HT1080 (cell line): ENCODE measurements around the gene GID8. TPM values are rescaled to one million over a fixed set of nuclear protein-coding genes. Genes with fewer than 3 reads are reported as not detected.

ENCODE experiments used
- DNase-seq: peaks from one replicate; pipeline ENCODE4 v3.0.0-alpha.2; 2015; ENCODE audit warnings: low read depth
- total RNA-seq: library from RNA; depleted of rRNA; stranded (reverse); fragments of >200 nt; shearing (Covaris generic); gene quantifications from 2 replicates; pipeline ENCODE4 v1.2.3, GENCODE V29; 2014; rRNA removed

GID8 gene
- total RNA-seq, 1 experiment from 2014 or later: 29.2 TPM

DNA sequence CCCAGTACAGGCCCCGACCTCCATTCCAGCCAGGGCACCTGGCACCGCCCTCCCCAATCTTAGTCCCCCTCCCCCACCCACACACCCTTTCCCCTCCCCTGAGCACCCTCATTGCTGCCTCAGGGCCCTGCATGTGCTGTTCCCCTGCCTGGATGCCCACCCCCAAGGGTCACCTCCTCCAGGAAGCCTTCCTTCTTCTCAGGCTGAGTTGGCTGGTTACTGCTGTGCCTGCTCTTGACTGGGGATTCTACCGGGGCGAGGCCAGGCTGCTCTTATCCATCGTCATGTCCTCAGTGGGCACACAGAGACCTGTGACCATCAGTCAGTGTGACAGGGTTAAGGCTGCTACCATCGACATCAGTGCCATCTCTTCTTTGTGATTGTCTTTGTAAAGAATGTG, 45.3 kb downstream of the GID8 start:
- no peak for DNase-seq

DNA sequence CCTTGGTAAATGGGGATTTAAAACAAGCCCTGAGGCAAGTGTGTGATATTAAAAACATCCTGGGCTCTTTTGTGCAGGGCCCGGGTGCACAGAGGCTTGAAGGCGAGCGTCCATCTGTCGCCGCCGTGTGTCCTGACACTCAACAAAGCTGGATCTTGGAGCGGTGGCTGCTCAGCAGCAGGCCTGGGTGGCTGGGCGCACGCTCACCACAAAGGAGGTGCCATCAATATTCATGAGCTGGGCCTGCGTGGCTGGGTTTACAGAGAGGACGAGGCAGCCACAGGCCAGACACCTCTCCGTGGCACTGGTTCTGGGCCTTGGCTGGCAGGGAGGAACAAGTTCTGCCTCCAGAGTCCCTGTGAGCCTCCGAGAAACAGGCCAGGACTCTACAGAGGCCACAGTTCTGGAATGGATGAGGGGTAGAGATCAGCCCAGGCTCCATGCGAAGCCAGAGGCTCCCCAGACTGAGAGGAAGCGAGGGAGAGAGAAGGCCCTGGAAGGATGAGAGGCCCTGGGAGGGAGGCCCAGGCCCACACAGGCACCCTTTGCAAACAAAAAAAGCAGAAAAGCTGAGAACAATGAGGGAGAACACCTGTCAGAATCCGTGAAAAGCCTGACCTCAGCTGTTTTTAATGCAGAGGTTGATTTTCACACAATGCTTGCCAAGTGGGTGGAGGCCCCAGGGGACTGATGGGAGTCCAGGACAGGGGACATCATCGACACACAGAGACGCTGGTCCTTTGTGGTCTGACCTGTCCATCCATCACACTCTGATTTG, 46.9 kb downstream of the GID8 start:
- DNase-seq: no peak

DNA sequence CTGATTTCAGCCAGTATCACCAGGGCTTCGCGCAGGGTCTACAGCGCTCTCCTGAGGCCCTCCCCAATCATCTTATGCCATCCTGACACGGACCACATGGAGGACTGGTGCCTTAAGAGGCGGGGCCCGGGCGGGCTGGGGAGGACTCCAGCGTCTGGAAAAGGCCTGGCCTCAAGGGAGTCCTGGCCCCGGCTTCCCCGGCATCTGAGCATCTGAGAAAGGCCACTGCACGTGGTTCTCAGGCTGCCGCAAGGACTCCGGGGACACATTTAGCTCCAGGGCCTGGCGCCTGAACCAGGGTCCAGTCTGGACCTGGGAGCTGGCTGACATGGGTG, 47.5 kb downstream of the GID8 start:
- DNase-seq: no peak

DNA sequence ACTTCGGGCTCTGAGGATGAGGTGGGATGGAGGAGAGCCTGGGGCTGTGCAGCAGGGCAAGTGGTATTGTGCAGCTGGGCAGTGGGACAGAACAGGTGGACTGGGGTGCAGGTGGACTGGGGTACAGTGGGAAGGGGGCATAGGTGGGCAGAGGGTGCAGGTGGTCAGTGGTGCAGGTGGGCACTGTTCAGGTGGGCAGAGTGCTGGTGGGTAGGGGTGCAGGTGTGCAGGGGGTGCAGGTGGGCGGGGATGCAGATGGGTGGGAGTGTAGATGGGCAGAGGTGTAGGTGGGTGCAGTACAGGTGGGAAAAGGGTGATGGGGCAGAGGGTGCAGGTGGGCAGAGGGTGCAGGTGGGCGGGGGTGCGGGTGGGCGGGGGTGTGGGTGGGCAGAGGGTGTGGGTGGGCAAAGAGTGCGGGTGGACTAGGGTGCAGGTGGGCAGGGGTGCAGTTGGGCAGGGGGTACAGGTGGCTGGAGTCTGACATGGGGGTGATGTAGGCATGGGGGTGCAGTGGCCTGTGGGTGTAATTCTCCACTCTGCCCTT, 48.4 kb downstream of the GID8 start:
- no peak for DNase-seq

DNA sequence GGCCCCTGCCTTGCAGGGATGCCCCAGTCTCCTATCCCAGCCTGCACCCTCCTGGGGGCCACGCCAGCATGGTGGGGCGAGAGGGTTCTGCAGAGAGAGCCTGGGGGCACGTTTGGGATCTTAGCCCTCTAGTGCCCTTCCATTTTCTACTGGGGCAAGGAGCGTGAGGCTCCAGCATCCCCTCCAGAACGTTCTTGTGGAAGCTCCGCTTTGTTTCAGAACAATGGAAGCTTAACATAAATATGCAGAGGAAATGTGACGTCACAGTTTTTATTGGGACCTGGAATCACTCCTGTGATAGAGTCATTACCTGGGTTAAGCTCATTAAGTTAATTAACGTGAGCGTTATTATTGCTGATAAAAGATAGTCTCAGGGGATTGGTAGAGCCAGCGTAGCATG, 49.2 kb downstream of the GID8 start:
- no peak for DNase-seq

DNA sequence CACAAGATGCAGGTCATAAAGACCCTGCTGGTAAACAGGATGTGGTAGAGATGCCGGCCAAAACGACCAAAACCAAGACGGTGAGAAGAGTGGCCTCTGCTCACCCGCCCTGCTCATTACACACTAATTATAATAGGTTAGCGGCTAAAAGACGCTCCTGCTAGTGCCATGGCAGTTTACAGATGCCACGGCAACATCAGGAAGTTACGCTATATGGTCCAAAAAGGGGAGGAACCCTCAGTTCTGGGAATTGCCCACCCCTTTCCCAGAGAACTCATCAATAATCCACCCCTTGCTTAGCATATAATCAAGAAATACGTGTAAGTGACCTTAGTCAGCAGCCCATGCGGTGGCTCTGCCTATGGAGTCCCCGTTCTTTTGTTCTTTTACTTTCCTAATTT, 51.3 kb downstream of the GID8 start:
- no peak for DNase-seq

DNA sequence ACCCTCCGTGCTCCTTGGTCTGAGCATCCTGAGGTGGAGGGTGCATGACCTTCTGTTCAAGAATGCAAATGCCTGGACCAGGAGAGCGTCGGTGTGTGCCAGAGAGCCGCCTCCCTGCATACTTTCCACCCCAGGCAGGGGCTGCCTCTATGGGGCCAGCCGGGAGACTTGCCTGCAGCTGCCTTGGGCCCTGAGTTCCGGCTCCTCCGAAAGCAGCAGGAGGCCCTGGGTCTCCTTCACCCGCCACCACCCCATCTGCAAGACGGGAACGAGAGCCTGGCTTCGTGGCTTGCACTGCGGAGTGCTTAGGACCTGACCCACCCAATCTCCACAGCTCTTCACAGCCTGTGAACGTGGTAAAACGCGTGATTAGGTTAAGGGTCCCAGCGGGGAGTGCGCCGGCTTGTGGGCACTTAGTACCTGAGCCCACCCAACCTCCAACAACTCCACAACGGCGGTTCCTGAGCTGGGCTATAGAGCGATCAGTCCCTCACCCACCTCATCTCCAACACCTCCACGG, 52.4 kb downstream of the GID8 start:
- no peak for DNase-seq

DNA sequence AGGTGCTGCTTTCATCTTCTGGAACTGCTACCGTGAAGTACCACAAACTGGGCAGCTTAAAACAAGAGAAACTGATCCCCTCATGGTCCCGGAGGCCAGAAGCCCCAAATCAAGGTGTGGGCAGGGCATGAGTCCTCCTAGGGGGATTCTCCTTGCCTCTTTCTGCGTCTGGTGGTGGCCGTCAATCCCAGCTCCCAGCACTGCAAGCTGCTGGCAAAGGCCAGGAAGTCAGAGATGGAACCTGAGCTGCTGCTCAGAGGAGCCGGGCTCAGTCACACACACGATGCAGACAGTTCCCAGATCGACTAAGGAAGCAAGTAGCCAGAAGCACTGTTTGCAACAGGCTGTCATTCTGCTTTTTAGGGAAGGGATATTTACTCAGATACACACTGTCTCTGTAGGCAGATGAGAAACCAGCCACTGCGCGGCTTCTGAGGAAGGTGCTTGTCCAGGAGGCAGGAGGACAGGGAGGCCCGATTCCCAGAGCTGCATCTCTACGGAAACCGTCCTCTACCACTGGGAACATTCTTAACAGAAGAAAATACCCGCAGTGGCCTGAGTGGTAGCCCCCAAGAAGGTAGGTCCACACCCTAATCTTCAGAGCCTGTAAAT, 53.4 kb downstream of the GID8 start:
- no peak for DNase-seq

DNA sequence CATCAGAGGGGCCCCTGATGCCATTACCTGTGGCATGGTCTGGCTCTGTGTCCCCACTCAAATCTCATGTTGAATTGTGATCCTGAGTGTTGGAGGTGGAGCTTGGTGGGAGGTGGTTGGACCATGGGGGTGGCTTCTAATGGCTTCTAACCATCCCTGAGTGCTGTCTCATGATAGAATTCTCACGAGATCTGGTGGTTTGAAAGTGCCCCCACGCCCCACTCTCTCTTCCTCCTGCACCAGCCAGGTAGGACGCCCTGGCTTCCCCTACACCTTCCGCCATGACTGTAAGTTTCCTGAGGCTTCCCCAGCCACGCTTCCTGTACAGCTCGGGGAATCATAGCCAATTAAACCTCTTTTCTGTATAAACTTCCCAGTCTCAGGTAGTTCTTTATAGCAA, 53.9 kb downstream of the GID8 start:
- DNase-seq: no peak

DNA sequence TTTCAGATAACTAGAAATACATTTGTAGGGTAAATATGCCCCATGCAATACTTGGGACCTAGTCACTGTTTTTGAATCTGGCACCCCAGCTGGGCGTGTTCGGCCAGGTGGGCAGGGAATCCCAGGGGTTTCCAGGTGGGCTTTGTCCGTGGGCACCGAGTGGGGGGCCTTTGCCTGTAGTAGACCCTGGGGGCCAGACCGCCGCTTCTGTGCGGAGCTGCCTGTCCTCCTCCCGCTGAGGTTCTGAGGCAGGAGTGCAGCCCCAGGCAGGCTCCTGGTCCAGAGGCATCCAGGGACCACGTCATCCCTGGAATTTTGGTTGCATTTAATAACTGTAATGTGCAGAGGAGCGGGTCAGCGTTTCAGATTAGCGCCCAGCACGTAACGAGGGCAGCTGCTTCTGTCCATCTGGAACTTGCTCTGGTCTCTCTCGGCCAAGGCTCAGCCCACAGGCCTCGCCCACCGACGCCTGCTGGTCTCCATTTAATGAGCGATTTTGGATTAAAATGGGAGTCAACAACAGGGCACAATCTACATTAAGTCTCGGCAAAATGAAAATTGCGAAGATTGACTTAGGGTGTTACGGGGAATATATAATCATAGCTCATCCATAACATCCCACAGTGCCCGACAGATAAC, 56.0 kb downstream of the GID8 start:
- DNase-seq: no peak

DNA sequence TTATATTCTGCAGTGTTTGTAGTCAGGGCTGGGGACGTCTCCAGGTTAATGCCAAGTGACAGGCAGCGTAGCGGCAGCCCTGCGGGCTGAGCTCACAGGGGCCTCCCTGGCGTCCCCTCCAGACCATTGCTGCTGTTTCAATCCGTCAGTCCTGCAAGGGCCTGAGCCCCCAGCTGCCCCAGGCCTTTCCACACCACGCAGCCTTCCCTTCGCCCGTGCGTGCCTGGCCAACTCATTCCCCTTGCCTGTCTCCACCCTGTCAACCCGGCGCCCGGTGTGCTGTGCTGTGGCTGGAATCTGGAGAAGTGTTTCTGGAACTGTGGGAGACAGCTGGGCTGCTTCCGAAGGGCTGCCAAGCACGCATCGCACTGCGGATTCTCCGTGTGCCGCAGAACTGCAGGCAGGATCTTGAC, 56.9 kb downstream of the GID8 start:
- DNase-seq: no peak

DNA sequence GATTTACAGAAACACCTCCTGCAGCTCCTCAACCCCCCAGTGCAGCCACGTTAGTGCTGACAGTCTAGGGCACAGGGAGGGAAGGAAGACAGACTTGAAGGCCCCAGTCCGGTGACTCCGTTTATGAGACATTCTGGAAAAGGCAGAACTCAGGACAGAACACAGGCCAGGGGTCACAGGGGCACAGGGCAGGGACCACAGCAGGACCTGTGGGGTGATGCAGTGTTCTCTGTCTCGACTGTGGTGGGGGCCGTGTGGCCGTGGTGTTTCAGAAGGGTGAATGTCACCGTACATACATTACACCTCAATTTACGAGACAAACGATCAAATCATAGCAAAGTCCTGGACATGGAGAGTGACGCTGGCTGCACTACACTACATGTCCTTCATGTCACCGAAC, 57.5 kb downstream of the GID8 start:
- DNase-seq: no peak

DNA sequence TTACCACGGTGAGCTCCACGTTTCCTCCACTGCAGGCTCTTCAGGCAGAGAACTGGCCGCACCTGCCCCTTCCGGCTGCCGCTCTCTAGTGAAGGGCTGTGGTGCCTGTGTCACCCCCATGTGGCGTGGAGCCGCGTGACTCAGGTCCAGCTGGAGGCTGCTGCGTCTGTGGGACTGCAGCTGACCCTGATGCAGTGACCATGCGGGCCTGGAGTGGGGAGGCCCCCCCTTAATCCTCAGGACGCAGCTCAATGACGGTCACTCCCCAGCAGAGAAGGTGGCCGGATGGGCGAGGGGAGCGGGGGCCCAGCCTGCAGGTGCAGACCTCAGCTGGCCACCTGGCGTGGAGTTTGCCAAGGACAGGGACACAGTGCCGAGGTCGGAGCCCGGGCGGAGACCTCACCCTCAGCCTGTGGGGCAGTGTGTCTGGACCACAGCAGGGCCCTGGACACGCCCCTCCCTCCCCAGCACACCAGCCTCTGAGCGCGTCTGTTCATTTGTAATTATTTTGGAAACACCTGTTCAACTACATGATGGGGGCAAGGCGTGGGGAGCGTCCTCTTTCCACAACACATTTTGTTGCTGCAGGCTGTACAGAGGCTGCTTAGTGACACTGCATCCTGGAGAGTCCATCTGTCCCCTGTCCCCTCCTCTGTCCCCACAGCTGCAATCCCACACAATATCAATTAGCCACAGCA, 58.1 kb downstream of the GID8 start:
- DNase-seq: no peak

DNA sequence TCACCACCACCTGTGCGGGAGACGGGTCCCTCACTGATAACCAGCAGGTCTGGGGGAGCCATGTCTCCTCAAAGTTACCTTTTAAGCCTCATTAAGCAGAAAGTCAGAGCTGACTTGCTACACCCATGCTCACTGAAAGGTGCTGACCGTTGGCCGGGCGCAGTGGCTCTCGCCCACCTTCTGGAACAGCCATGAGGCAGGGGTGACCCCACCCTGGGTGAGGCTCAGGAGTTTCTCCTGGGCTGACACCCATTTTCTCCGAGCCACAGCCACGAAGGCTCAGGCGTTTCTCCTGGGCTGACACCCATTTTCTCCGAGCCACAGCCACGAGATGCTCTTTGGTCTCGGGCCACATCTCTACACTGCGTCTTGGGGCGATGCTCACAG, 58.6 kb downstream of the GID8 start:
- no peak for DNase-seq

DNA sequence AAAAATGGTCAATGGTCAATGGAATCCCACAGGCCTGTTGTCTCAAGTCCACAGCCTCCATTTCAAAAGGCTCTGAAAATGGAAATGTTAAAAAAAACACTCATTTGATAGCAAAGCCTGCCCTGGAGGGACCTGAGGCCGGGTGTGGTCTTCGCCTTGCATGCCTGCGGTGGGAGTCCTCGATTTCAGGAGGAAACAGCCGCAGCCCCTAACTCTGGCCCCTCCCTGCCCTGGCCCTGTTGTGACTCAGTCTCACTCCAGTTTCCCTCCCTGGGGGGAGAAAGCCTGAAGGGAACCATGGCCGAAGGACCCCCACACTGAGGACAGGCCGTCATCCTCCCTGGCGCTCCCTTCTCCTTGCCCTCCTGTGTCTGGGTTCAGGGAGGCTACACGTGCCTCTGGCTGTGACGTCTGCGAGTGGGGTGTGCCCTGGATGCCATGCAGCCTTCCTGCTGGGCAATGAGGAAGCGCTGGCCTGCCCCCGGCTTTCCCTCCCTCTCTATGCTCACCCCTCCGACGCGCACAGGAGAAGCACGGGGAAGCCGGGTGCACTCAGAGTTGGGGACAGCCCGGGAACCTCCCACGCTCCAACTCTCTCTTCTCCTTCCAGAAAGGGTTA, 59.6 kb downstream of the GID8 start:
- no peak for DNase-seq

Other genes with a start within 250 kb of the GID8 start
- 0.19 and 0.50 TPM in 2 replicates for gene NTSR1, start 229.3 kb upstream of the GID8 start, total RNA-seq
- 42.5 and 47.8 TPM in 2 replicates for gene MRGBP, start 141.7 kb upstream of the GID8 start, total RNA-seq
- 86.7 and 95.5 TPM in 2 replicates for gene OGFR, start 133.3 kb upstream of the GID8 start, total RNA-seq
- 0.08 and 0.84 TPM in 2 replicates for gene COL9A3, start 121.1 kb upstream of the GID8 start, total RNA-seq
- 9.6 and 14.3 TPM in 2 replicates for gene TCFL5, start 76.3 kb upstream of the GID8 start, total RNA-seq
- 25.9 and 31.1 TPM in 2 replicates for gene DIDO1, start 11.6 kb upstream of the GID8 start, total RNA-seq
- gene SLC17A9, start 14.6 kb downstream of the GID8 start, total RNA-seq: not detected in 2 replicates
- not detected in 2 replicates for gene BHLHE23, start 68.8 kb downstream of the GID8 start, total RNA-seq